K562 (cell line): ENCODE results near the gene SPAG9. TPM values are rescaled to one million over a fixed set of nuclear protein-coding genes. Genes with fewer than 3 reads are reported as not detected.

Experiments
- ATAC-seq: fragments of 200-7000 bp; cut with Tn5 transposase; 3 replicates; pipeline ENCODE4 v1.9.1; 2020; ENCODE audit warnings: moderate library complexity
- BruUV-seq: library from RNA; stranded (reverse); fragments of 400-500 nt; replicated peaks from 2 replicates; lab custom pipeline; 2021; lab: Mats Ljungman, UMichigan
- CTCF ChIA-PET: fragments of 300-600 bp; formaldehyde crosslinking; extraction: SDS; loops from one replicate; lab custom pipeline; 2021; ENCODE audit warnings: low intra/inter-chr PET ratio; lab: Yijun Ruan, JAX
- POLR2A ChIA-PET: fragments of 300-600, 350-650 bp; sonication (Branson Sonifier 250); formaldehyde crosslinking; extraction: SDS; loops from one replicate; lab custom pipeline; 2021; ENCODE audit warnings: antibody characterized with exemption, inconsistent platforms; lab: Yijun Ruan, JAX
- DNase-seq, 4 experiments: peaks; one replicate each; pipeline versions ENCODE4 v3.0.0 to v3.0.0-alpha.2; 2011 to 2018; ENCODE audit warnings: low spot score in 3 of 4, mixed read lengths in 3 of 4; ENCODE audit errors: extremely low read depth in 1 of 4
- FAIRE-seq: peaks from 2 replicates; lab custom pipeline; 2011; peaks lifted over from hg19 to GRCh38; lab: Jason Lieb, UNC
- H2AFZ ChIP-seq: 2 replicates; pipeline ENCODE4 v1.6.0; 2011; ENCODE audit warnings: low read depth, low read length, control low read depth, inconsistent platforms
- H3K27ac ChIP-seq: fragments of 200-600 bp; 3 replicates; pipeline ENCODE4 v1.8.0; 2011; ENCODE audit warnings: low read depth, mild to moderate bottlenecking, control low read depth, inconsistent platforms, low read length, moderate library complexity, mixed read lengths; ENCODE audit errors: extremely low read depth
- H3K27me3 ChIP-seq, 2 experiments: fragments of 300-600 bp in 1 of 2; 2 replicates in 1 of 2; 3 replicates in 1 of 2; pipeline versions ENCODE4 v1.6.0 to v1.8.0; 2011; ENCODE audit warnings: inconsistent platforms in 2 of 2, low read length in 2 of 2, mild to moderate bottlenecking in 1 of 2, mixed read lengths in 1 of 2, moderate library complexity in 1 of 2; ENCODE audit not compliant: control insufficient read depth in 2 of 2, insufficient read depth in 2 of 2
- H3K36me3 ChIP-seq: fragments of 300-600 bp; 3 replicates; pipeline ENCODE4 v1.8.0; 2011; ENCODE audit warnings: mild to moderate bottlenecking, low read length, inconsistent platforms; ENCODE audit not compliant: control insufficient read depth, insufficient read depth
- H3K4me1 ChIP-seq, 2 experiments: fragments of 200-600 bp in 1 of 2; replicated peaks in 1 of 2; 2 replicates in 1 of 2; 3 replicates in 1 of 2; pipeline versions ENCODE4 v1.5.1 to v1.8.0; 2011; ENCODE audit warnings: inconsistent platforms in 2 of 2, low read length in 2 of 2, mild to moderate bottlenecking in 1 of 2, mixed read lengths in 1 of 2, moderate library complexity in 1 of 2; ENCODE audit not compliant: control insufficient read depth in 2 of 2, insufficient read depth in 2 of 2
- H3K4me2 ChIP-seq: 2 replicates; pipeline ENCODE4 v1.6.1; 2011; ENCODE audit warnings: low read length, control low read depth, inconsistent platforms, mixed read lengths; ENCODE audit not compliant: insufficient read depth
- H3K4me3 ChIP-seq: fragments of 200-600 bp; sonication (generic), shearing (Covaris generic); 2 replicates; pipeline ENCODE4 v1.5.1; 2016; ENCODE audit warnings: control low read depth, inconsistent platforms
- H3K79me2 ChIP-seq: fragments of 200-600 bp; 3 replicates; pipeline ENCODE4 v1.8.0; 2011; ENCODE audit warnings: low read length, inconsistent platforms; ENCODE audit not compliant: control insufficient read depth, insufficient read depth
- H3K9ac ChIP-seq, 2 experiments: 2 replicates each; pipeline versions ENCODE4 v1.6.0 to v1.6.1; 2011; ENCODE audit warnings: low read depth in 2 of 2, low read length in 2 of 2, control low read depth in 1 of 2, inconsistent platforms in 1 of 2, mild to moderate bottlenecking in 1 of 2, mixed read lengths in 1 of 2; ENCODE audit not compliant: insufficient read depth in 1 of 2
- H3K9me1 ChIP-seq: one replicate; pipeline ENCODE4 v1.6.0; 2011; ENCODE audit warnings: inconsistent platforms, mild to moderate bottlenecking, low read length, moderate library complexity; ENCODE audit not compliant: control insufficient read depth, insufficient read depth
- H3K9me3 ChIP-seq: replicated peaks from 2 replicates; pipeline ENCODE4 v1.5.1; 2011; ENCODE audit warnings: low read depth, low read length, inconsistent platforms; ENCODE audit not compliant: control insufficient read depth, insufficient read depth
- H4K20me1 ChIP-seq: replicated peaks from 2 replicates; pipeline ENCODE4 v1.6.1; 2011; ENCODE audit warnings: low read length, inconsistent platforms, mixed read lengths; ENCODE audit not compliant: control insufficient read depth, insufficient read depth
- COPS2 ChIP-seq: fragments of 450-650 bp; conservative IDR thresholded peaks from 2 replicates; pipeline ENCODE4 v1.6.1; 2016; ENCODE audit warnings: mild to moderate bottlenecking, moderate library complexity
- ESRRB ChIP-seq: fragments of 250-450 bp; sonication (Bioruptor Pico); IDR thresholded peaks from 2 replicates; pipeline ENCODE4 v1.5.0; 2020; ENCODE audit warnings: mild to moderate bottlenecking, moderate library complexity, borderline replicate concordance
- GATA2 ChIP-seq: sonication (generic); formaldehyde crosslinking; IDR thresholded peaks from 2 replicates; pipeline ENCODE4 v1.4.0; 2020; ENCODE audit warnings: mild to moderate bottlenecking, missing genetic modification reagents
- HDAC8 ChIP-seq: fragments of 450-650 bp; IDR thresholded peaks from 2 replicates; pipeline ENCODE4 v1.6.1; 2016; ENCODE audit warnings: mild to moderate bottlenecking, missing genetic modification characterization, moderate library complexity, missing compliant biosample characterization
- MCM2 ChIP-seq: fragments of 450-650 bp; IDR thresholded peaks from 2 replicates; pipeline ENCODE4 v1.6.1; 2017; ENCODE audit warnings: low read depth, mild to moderate bottlenecking
- NEUROD1 ChIP-seq: fragments of 150-350 bp; IDR thresholded peaks from 2 replicates; pipeline ENCODE4 v1.6.1; 2014; ENCODE audit warnings: borderline replicate concordance, low read length, low read depth; ENCODE audit not compliant: partially characterized antibody
- PML ChIP-seq: IDR thresholded peaks from 2 replicates; pipeline ENCODE4 v1.6.1; 2012; ENCODE audit warnings: low read length, inconsistent platforms
- SMAD1 ChIP-seq: fragments of 150-350 bp; IDR thresholded peaks from 2 replicates; pipeline ENCODE4 v1.6.1; 2014; ENCODE audit warnings: low read length, low read depth; ENCODE audit not compliant: partially characterized antibody
- TAF9B ChIP-seq: fragments of 450-650 bp; IDR thresholded peaks from 2 replicates; pipeline ENCODE4 v1.6.1; 2018; ENCODE audit warnings: mild to moderate bottlenecking; ENCODE audit not compliant: partially characterized antibody
- ZC3H4 ChIP-seq: sonication (generic); formaldehyde crosslinking; IDR thresholded peaks from 2 replicates; pipeline ENCODE4 v1.9.0; 2021; ENCODE audit warnings: missing genetic modification reagents, borderline replicate concordance
- WGBS: fragments of 100-300 bp; shearing (Covaris generic); methylation state at CpG from one replicate; pipeline ENCODE4 v1.1.6; 2016; ENCODE audit warnings: low coverage, mixed read lengths; ENCODE audit not compliant: insufficient coverage; ENCODE audit errors: missing lambda C conversion rate; 5-methylcytosine and 5-hydroxymethylcytosine counted together
- in situ Hi-C: fragments of 300-500 bp; cut with MboI; formaldehyde crosslinking; loops from 4 replicates; pipeline ENCODE4 v1.15.0; 2018; ENCODE audit warnings: inconsistent platforms, mixed read lengths
- intact Hi-C: fragments of 100-400 bp; cut with micrococcal nuclease; formaldehyde crosslinking; loops from 2 replicates; pipeline ENCODE4 v1.14.2; 2022
- polyA plus RNA-seq, 8 experiments: library from polyadenylated mRNA; depleted of rRNA in 4 of 8; stranded (reverse) in 5 of 8; unstranded in 3 of 8; fragments of >200 nt; fragmentation: Nextera tagmentation in 2 of 8; fragmentation: Illumina TruSeq in 1 of 8; extraction: Ambion mirVana in 2 of 8; extraction: Trizol in 1 of 8; gene quantifications; 2 replicates each; pipeline versions ENCODE4 v1.2.1 to v1.2.3, GENCODE V29; 2011 to 2014; ENCODE audit warnings: inconsistent platforms in 1 of 8, missing spikeins in 1 of 8
- total RNA-seq, 7 experiments: library from RNA; depleted of rRNA in 6 of 7; stranded (reverse); fragments of >200 nt in 6 of 7; fragmentation: Illumina TruSeq in 2 of 7; extraction: Trizol in 2 of 7; gene quantifications; 2 replicates each; pipeline versions ENCODE4 v1.2.1 to v1.2.3, GENCODE V29; 2011 to 2021; ENCODE audit warnings: low replicate concordance in 1 of 7
- TF ChIP-seq, protein P1 (sequence below): fragments of 250-450 bp; sonication (Bioruptor Pico); IDR thresholded peaks from 2 replicates; pipeline ENCODE4 v1.4.0; 2020

Gene SPAG9
- total and polyA plus RNA-seq, 9 of the 15 experiments (the other 6 are each of a cell fraction or from before 2014, with no cell fraction given), result 12.2 to 99.2 (median 58.2) TPM

DNA sequence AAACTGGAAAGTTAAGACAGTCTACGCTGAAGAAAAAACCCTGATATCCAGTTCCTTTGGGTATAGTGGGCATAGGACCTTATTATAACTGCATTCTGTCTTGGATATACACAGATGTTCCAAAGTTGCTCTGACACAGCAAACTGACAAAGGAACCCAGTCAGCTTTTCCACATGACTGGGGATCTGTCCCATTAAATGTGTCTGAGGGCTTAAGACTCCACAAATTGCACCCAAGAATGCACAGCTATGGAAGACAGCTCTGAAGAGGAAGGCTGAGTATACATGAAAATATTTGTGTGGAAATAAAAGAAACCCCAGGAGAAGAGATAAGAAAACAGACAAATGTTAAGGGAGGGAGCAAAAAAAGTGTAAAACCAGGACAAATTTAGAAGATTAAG is 114.1 kb downstream of the SPAG9 start:
- no peak for TF ChIP-seq COPS2
- TF ChIP-seq HDAC8 (tag), result no peak
- TF ChIP-seq ZC3H4 (CRISPR knock-in tag), result no peak
- TF ChIP-seq NEUROD1, result no peak
- no peak for TF ChIP-seq MCM2
- no peak for TF ChIP-seq GATA2 (CRISPR knock-in tag)
- no peak for TF ChIP-seq SMAD1
- TF ChIP-seq PML, result no peak
- TF ChIP-seq, protein P1, sequence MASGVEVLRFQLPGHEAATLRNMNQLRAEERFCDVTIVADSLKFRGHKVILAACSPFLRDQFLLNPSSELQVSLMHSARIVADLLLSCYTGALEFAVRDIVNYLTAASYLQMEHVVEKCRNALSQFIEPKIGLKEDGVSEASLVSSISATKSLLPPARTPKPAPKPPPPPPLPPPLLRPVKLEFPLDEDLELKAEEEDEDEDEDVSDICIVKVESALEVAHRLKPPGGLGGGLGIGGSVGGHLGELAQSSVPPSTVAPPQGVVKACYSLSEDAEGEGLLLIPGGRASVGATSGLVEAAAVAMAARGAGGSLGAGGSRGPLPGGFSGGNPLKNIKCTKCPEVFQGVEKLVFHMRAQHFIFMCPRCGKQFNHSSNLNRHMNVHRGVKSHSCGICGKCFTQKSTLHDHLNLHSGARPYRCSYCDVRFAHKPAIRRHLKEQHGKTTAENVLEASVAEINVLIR (CRISPR knock-in tag), result no peak
- no peak for TF ChIP-seq TAF9B
- TF ChIP-seq ESRRB (CRISPR knock-in tag), result no peak
- ATAC-seq, result no peak
- H3K9me3 ChIP-seq, result no peaks in the 10 kb centered on the region
- H3K9ac ChIP-seq, result no peak overlapping the region
- H3K4me2 ChIP-seq, result no peak overlapping the region
- no peaks in the 10 kb centered on the region for H3K79me2 ChIP-seq
- POLR2A ChIA-PET, result no interaction called here
- H3K27me3 ChIP-seq, result no peaks in the 10 kb centered on the region
- no peaks in the 10 kb centered on the region for H3K4me1 ChIP-seq
- H4K20me1 ChIP-seq, result no peaks in the 10 kb centered on the region
- intact Hi-C loops (no loop called here), in situ Hi-C loops (no loop called here)
- no peak overlapping the region for H3K4me3 ChIP-seq
- 100% methylated on average over 1 of the region's 1 CpG for WGBS
- CTCF ChIA-PET, result no interaction called here
- FAIRE-seq, result no peak
- H3K36me3 ChIP-seq, result peaks cover 78% of the 10 kb centered on the region
- no peaks in the 10 kb centered on the region for H3K9me1 ChIP-seq
- H3K27ac ChIP-seq, result no peak overlapping the region
- BruUV-seq, result no TSS peak
- DNase-seq, result no peak
- H2AFZ ChIP-seq, result no peak overlapping the region
